ENCODE data around the gene ME2.
"Not testable (repeated sequence)": the region's sequence is repeated elsewhere in the genome, so short reads cannot be mapped to it uniquely, and the experiment has no call there.

Gene ME2

GRCh38 chr18:50955253-50955652, 76.3 kb downstream of the ME2 start:
- no peak overlapping the region for H3K9ac ChIP-seq (ENCODE audit: low read length)
- no peaks in the 10 kb centered on the region for H3K36me3 ChIP-seq (ENCODE audit: insufficient read depth, low read length)
- no peaks in the 10 kb centered on the region for H3K27me3 ChIP-seq (ENCODE audit: control insufficient read depth in 1 of 2, insufficient read depth in 2 of 2, low read length in 2 of 2)
- no peak overlapping the region for H3K27ac ChIP-seq (ENCODE audit: low read depth, low read length)
- H3K4me1 ChIP-seq (ENCODE audit: insufficient read depth, low read length), result no peaks in the 10 kb centered on the region
- no peak overlapping the region for H3K4me3 ChIP-seq (ENCODE audit: low read depth in 1 of 2, low read length in 2 of 2)
- H3K9me3 ChIP-seq (ENCODE audit: low read length), result no peaks in the 10 kb centered on the region

- no peak overlapping the region for H3K27ac ChIP-seq (ENCODE audit: low read depth, low read length)
- no peak overlapping the region for H3K4me3 ChIP-seq (ENCODE audit: low read depth in 1 of 2, low read length in 2 of 2)
- H3K9ac ChIP-seq (ENCODE audit: low read length), result no peak overlapping the region
- no peaks in the 10 kb centered on the region for H3K36me3 ChIP-seq (ENCODE audit: insufficient read depth, low read length)
- H3K27me3 ChIP-seq (ENCODE audit: control insufficient read depth in 1 of 2, insufficient read depth in 2 of 2, low read length in 2 of 2), result no peaks in the 10 kb centered on the region
- H3K9me3 ChIP-seq (ENCODE audit: low read length), result no peaks in the 10 kb centered on the region
- no peaks in the 10 kb centered on the region for H3K4me1 ChIP-seq (ENCODE audit: insufficient read depth, low read length)
Measured at GRCh38 chr18:50956116-50956515, 77.2 kb downstream of the ME2 start.

- no peak overlapping the region for H3K9ac ChIP-seq (ENCODE audit: low read length)
- no peaks in the 10 kb centered on the region for H3K4me1 ChIP-seq (ENCODE audit: insufficient read depth, low read length)
- no peak overlapping the region for H3K4me3 ChIP-seq (ENCODE audit: low read depth in 1 of 2, low read length in 2 of 2)
- no peak overlapping the region for H3K27ac ChIP-seq (ENCODE audit: low read depth, low read length)
- H3K36me3 ChIP-seq (ENCODE audit: insufficient read depth, low read length), result no peaks in the 10 kb centered on the region
- H3K9me3 ChIP-seq (ENCODE audit: low read length), result peaks cover 11% of the 10 kb centered on the region
- H3K27me3 ChIP-seq (ENCODE audit: control insufficient read depth in 1 of 2, insufficient read depth in 2 of 2, low read length in 2 of 2), result no peaks in the 10 kb centered on the region
Measured at GRCh38 chr18:50961974-50962373, 83.1 kb downstream of the ME2 start.

DNA sequence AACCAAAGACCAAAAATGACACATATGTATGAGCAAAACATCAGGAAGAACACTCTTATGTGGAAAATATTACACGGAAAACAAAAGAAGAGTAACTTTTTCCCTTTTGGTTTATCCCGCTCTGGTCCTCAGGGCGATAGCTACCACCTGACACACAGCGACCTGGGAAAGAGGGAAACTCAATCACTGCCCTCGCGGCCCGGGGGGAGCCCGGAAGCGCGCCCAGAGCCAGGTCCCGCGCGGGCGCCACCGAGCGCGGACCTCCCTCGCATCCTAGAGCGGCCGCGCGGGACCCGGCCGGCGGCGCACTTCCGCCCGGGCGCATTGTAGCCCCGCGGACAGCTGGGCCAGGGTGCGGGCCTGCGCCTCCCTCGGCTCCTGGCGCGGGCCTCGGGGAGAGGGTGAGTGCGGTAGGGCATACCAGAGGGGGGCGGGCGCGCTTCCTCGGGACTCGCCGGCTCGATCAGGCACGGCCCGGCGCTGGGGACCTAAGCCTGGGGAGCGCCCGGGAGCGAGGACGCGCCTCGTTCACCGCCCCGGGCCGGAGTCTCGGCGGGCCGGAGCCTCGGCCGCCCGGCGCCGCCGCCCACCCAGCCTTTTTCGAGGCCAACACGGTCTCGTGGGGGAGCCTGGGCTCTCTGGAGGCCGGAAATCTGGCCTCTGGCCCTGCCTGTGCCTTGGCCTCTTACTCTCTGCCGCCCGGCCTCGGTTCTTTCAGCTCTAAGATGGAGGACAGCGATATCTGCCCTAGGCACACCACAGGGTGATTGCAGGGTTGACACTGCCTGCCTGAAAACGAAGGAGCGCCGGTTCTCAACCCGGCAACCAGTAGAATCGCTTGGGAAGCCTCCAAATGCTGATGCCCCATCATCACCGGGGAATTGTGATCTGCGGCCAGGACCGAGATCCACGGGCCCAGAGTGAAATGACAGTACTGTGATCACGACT, 89.1 kb downstream of the ME2 start, which contains the start of gene ELAC1:
TSS of gene ELAC1 (plus strand) at position 327 of the 948 bp plus-strand sequence. CDS start 6,365 bp downstream, outside the sequence.
- H3K4me1 ChIP-seq (ENCODE audit: insufficient read depth, low read length), result peaks cover 21% of the 10 kb centered on the region
- no peaks in the 10 kb centered on the region for H3K9me3 ChIP-seq (ENCODE audit: low read length)
- peak within 1 kb of the TSS; percentile 96 for H3K27ac ChIP-seq (ENCODE audit: low read depth, low read length)
- H3K9ac ChIP-seq (ENCODE audit: low read length), result peak within 1 kb of the TSS; percentile 94
- peak within 1 kb of the TSS; percentile 87 to 93 for H3K4me3 ChIP-seq (ENCODE audit: low read depth in 1 of 2, low read length in 2 of 2)
- no peaks in the 10 kb centered on the region for H3K36me3 ChIP-seq (ENCODE audit: insufficient read depth, low read length)
- no peaks in the 10 kb centered on the region for H3K27me3 ChIP-seq (ENCODE audit: control insufficient read depth in 1 of 2, insufficient read depth in 2 of 2, low read length in 2 of 2)

- peaks cover 21% of the 10 kb centered on the region for H3K4me1 ChIP-seq (ENCODE audit: insufficient read depth, low read length)
- no peak overlapping the region for H3K4me3 ChIP-seq (ENCODE audit: low read depth in 1 of 2, low read length in 2 of 2)
Measured at GRCh38 chr18:50969448-50969847, 90.5 kb downstream of the ME2 start.

DNA sequence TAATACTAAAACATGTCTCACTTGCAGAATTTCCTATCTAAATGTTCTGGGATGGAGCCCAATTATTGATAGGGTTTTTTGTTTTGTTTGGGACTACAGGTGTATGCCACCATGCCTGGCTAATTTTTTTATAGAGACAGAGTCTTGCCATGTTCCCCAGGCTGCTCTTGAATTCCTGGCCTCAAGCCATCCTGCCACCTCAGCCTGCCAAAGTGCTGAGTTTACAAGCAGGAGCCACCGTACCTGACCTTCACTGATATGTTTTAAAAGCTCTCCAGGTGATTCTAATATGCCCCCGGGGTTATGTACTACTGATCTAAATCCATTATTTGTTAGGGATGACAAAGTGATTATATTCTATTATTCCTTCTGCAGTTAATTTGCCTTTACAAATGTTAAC, 91.1 kb downstream of the ME2 start:
- H3K4me3 ChIP-seq (ENCODE audit: low read depth in 1 of 2, low read length in 2 of 2), result no peak overlapping the region

More at GRCh38 chr18:50969448-50969847, 90.5 kb downstream of the ME2 start:
- H3K36me3 ChIP-seq (ENCODE audit: insufficient read depth, low read length), result peaks cover 4% of the 10 kb centered on the region
- H3K27ac ChIP-seq (ENCODE audit: low read depth, low read length), result no peak overlapping the region
- no peak overlapping the region for H3K9ac ChIP-seq (ENCODE audit: low read length)
- H3K27me3 ChIP-seq (ENCODE audit: control insufficient read depth in 1 of 2, insufficient read depth in 2 of 2, low read length in 2 of 2), result no peaks in the 10 kb centered on the region
- no peaks in the 10 kb centered on the region for H3K9me3 ChIP-seq (ENCODE audit: low read length)

GRCh38 chr18:50972404-50972803, 93.5 kb downstream of the ME2 start:
- H3K27me3 ChIP-seq (ENCODE audit: control insufficient read depth in 1 of 2, insufficient read depth in 2 of 2, low read length in 2 of 2); H3K27ac ChIP-seq (ENCODE audit: low read depth, low read length); H3K4me3 ChIP-seq (ENCODE audit: low read depth in 1 of 2, low read length in 2 of 2); H3K9ac ChIP-seq (ENCODE audit: low read length); H3K9me3 ChIP-seq (ENCODE audit: low read length): not testable (repeated sequence)
- Histone ChIP-seq H3K4me1 (ENCODE audit: insufficient read depth, low read length) (peaks cover 19% of the 10 kb centered on the region), H3K36me3 (ENCODE audit: insufficient read depth, low read length) (peaks cover 20% of the 10 kb centered on the region)

More for the DNA sequence above, 91.1 kb downstream of the ME2 start:
- H3K4me1 ChIP-seq (ENCODE audit: insufficient read depth, low read length), result peaks cover 21% of the 10 kb centered on the region
- no peak overlapping the region for H3K9ac ChIP-seq (ENCODE audit: low read length)
- H3K27me3 ChIP-seq (ENCODE audit: control insufficient read depth in 1 of 2, insufficient read depth in 2 of 2, low read length in 2 of 2), result no peaks in the 10 kb centered on the region
- H3K9me3 ChIP-seq (ENCODE audit: low read length), result no peaks in the 10 kb centered on the region
- no peak overlapping the region for H3K27ac ChIP-seq (ENCODE audit: low read depth, low read length)
- peaks cover 9% of the 10 kb centered on the region for H3K36me3 ChIP-seq (ENCODE audit: insufficient read depth, low read length)

- H3K9me3 ChIP-seq (ENCODE audit: low read length), result no peaks in the 10 kb centered on the region
- H3K4me1 ChIP-seq (ENCODE audit: insufficient read depth, low read length), result peaks cover 17% of the 10 kb centered on the region
- no peaks in the 10 kb centered on the region for H3K27me3 ChIP-seq (ENCODE audit: control insufficient read depth in 1 of 2, insufficient read depth in 2 of 2, low read length in 2 of 2)
- H3K9ac ChIP-seq (ENCODE audit: low read length), result no peak overlapping the region
- no peak overlapping the region for H3K27ac ChIP-seq (ENCODE audit: low read depth, low read length)
- H3K36me3 ChIP-seq (ENCODE audit: insufficient read depth, low read length), result peaks cover 20% of the 10 kb centered on the region
- no peak overlapping the region for H3K4me3 ChIP-seq (ENCODE audit: low read depth in 1 of 2, low read length in 2 of 2)
Measured at GRCh38 chr18:50973367-50974126, 94.6 kb downstream of the ME2 start.

DNA sequence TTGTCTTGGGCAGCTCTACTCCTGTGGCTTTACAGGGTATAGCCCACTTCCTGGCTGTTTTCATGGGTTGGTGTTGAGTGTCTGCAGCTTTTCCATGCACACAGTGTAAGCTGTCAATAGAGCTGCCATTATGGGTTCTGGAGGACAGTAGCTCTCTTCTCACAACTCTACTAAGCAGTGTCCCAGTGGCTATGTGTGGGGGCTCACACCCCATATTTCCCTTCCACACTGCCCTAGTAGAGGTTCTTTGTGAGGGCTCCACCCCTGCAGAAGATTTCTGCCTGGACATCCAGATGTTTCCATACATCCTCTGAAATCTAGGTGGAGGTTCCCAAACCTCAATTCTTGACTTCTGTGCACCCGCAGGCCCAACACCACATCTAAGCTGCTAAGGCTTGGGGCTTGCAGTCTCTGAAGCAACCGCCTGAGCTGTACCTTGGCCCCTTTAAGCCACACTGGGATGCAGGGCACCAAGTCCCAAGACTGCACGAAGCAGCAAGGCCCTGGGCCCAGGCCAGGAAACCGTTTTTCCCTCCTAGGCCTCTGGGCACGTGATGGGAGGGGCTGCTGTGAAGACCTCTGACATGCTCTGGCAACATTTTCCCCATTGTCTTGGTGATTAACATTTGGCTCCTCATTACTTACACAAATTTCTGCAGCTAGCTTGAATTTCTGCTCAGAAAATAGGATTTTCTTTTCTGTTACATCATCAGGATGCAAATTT, 98.3 kb downstream of the ME2 start:
- H3K9ac ChIP-seq (ENCODE audit: low read length), result no peak overlapping the region
- no peaks in the 10 kb centered on the region for H3K9me3 ChIP-seq (ENCODE audit: low read length)
- no peak overlapping the region for H3K4me3 ChIP-seq (ENCODE audit: low read depth in 1 of 2, low read length in 2 of 2)
- no peak overlapping the region for H3K27ac ChIP-seq (ENCODE audit: low read depth, low read length)
- H3K4me1 ChIP-seq (ENCODE audit: insufficient read depth, low read length), result peaks cover 1% of the 10 kb centered on the region
- no peaks in the 10 kb centered on the region for H3K27me3 ChIP-seq (ENCODE audit: control insufficient read depth in 1 of 2, insufficient read depth in 2 of 2, low read length in 2 of 2)
- peaks cover 20% of the 10 kb centered on the region for H3K36me3 ChIP-seq (ENCODE audit: insufficient read depth, low read length)

DNA sequence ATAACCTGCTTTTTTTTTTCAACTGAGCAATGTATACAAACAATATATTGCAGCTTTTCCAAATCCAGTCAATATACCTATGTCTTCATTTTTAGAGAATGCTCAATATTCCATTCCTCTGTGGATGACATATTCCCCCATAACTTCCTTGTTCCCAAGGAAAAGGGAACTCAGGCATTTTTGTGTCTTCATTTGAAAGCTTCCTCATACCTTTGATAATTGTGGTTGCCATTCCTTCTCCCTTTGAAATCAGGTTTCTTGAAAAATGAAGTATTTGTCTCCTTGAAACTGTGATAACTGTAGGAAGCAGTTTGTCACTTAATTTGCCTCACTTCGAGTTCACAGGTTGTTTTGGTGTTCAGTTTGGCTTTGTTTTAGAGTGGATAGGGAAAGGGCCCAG, 102.5 kb downstream of the ME2 start:
- no peaks in the 10 kb centered on the region for H3K27me3 ChIP-seq (ENCODE audit: control insufficient read depth in 1 of 2, insufficient read depth in 2 of 2, low read length in 2 of 2)
- no peaks in the 10 kb centered on the region for H3K9me3 ChIP-seq (ENCODE audit: low read length)
- H3K4me1 ChIP-seq (ENCODE audit: insufficient read depth, low read length), result peaks cover 7% of the 10 kb centered on the region
- H3K9ac ChIP-seq (ENCODE audit: low read length), result no peak overlapping the region
- H3K36me3 ChIP-seq (ENCODE audit: insufficient read depth, low read length), result peaks cover 10% of the 10 kb centered on the region
- H3K4me3 ChIP-seq (ENCODE audit: low read depth in 1 of 2, low read length in 2 of 2), result no peak overlapping the region
- H3K27ac ChIP-seq (ENCODE audit: low read depth, low read length), result no peak overlapping the region

Measured in muscle layer of colon (tissue), 2 donors.